GM11168 (cell line): ENCODE measurements around the gene KCNQ2.

Experiments used
- in situ Hi-C: fragments of 300-500 bp; cut with MboI; formaldehyde crosslinking; loops from one replicate; pipeline ENCODE4 v1.12.0; 2022; ENCODE audit warnings: low sequenced_read_pairs; ENCODE audit not compliant: unreplicated experiment

Gene KCNQ2

DNA sequence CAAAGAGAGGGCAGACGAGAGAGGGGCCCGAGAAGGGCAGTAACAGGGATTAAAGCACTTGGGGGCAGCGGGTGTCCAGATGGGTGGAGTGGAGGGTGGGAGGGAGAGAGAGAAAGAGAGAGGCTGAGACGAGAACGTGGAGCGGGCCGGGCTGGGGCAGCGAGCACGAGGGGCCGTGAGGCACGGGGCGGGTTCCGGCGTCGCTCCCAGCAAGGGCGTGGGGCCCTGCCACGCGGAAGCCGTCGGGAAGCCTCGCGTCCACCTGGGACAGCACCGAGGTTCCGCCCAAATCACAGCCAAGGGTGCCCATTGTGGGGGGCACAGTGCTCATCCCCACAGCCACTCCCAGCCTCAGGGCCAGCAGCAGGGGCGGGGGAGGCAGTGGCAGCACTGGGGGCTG, 49.8 kb downstream of the KCNQ2 start:
- in situ Hi-C loops, result no loop called here

DNA sequence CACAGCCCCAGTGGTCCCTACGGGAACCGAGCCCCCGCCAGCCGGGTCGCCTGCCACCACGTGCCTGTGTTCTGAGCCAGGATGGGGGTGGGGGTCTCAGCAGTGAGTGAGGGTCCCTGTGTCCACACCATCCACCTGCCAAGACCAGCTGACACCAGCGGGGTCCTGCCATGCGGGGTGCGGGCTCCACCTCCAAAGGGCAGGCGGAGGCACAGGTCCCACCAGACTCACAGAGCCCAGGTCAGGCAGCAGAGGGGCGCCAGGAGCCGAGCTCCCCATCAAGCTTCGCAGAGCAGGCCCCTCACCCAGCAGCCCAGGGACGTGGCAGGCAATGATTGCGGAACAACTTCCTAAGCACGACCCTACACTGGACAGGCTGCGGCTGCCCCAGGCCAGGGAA, 50.5 kb downstream of the KCNQ2 start:
- in situ Hi-C loops, result no loop called here

- in situ Hi-C loops, result no loop called here
Measured at GRCh38 chr20:63421094-63421692, 51.3 kb downstream of the KCNQ2 start.

DNA sequence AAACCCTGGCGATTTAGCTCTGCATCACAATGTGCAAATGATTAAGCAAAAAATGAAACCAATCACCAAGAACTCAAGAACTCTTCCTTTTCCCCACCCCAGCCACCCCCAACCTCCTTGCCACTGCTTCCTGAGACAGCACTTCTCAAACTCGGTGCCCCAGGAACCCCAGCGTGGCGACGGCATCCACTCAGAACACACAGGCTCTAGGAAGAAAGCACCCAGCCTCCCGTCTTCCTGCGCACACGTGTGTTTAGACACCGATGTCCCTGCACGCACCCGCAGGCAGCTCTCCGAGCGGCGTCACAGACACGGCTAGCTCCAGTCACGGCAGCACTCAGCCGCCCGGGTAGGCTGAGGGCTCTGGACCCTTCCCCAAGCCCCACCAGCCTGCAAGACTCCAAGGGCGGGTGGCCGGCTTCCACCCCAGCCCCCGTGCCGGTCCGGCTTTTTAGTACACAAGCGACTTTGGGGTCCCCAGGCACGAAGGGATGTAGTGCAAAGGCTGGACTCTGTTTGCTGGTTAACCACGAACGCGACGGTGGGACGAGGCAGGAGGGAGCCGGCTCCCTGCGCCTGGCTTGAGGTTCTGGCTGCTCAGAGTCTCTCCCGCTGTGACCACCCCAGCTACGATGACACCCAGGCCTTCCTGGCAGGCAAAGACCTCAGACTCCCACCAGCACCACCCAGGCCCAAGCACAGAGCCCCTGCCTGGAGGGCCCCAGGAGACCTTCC, 51.9 kb downstream of the KCNQ2 start:
- in situ Hi-C loops, result no loop called here

- in situ Hi-C loops, result no loop called here
Measured at GRCh38 chr20:63419299-63419698, 53.2 kb downstream of the KCNQ2 start.

DNA sequence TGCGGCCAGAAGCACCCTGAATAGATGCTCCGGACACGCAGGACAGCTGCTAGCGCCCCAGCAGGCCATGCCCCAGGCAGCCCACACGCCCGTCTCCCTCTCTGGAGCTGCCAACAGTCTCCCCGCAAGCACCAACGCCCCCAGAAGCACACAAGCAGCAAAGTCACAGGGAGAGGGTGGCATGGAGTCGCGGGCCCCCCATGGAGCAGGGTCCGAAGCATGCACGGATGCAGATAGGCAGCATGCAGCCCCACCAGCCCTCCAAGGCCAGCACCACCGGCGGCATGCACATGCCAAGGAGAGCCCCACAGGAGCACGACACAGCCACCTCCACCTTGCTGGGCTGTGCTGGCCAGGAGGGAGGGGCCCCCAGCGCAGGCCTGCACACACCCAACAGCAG, 53.8 kb downstream of the KCNQ2 start:
- in situ Hi-C loops, result no loop called here

DNA sequence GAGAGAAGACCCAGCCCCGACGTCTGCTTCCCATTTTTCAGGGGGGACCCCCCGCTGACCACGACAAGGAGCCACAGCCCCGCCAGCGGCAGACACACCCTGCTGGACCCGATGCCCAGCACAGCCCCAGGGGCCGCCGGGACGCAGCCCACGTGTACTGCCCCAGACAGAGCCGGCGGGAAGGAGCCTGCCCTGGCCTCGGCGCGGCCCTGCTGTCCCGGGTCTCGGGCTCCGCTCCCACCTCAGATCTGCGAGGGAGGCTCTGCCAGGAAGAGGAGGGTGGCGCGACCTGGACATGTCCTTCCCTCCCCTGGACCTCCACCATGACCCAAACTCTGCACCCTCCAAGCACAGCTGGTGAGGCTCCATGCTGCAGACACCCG, 54.7 kb downstream of the KCNQ2 start:
- in situ Hi-C loops, result no loop called here

DNA sequence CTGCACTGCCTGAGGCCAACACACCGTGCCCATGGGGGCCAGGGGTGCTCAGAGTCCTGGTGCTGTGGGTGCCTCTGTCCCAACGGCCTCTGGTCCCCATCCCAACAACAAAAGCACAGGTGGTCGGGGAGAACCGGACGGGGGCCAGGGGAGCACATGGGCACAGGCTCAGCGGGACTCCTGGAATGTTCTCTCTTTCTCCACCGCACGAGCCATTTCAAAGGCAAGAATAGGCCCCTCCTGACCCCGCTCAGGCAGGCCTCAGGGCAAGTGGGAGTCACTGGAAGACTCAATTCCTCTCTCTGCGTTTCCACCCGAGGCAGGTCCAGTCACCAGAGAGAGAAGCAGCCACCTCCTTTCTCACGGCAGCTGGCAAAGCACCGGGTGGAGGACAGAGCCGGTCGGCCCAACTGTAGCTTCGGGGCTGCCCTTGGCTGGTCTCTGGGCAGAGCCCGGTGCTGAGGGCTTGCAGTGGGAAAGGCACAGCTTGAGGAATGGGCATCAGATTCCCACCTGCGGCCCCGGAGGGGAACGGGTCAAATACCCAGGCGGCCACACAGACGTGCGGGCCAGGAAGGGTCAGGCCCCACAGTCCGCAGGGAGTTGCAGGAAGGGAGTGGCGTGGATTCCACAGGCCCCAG, 55.2 kb downstream of the KCNQ2 start:
- in situ Hi-C loops, result no loop called here

DNA sequence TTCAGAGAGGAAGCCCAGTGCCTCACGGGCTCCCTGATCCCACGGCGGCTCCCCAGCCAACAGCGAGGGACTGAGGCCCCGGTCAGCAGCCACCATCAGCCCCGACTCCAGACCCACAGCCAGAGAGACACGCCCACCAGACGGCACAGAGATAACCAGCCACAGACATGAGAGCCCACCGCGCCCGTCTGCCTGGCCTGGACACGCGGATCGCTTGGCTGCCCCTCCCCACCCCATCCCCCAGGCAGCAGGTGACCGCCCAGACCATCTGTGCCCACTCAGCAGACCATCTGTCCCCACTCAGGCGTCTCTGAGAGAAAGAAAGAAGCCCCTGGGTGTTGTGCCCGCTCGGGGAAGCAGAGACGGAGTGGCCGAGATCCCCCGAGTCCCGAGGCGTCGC, 55.8 kb downstream of the KCNQ2 start:
- in situ Hi-C loops, result no loop called here

GRCh38 chr20:63415647-63416391, 56.6 kb downstream of the KCNQ2 start:
- in situ Hi-C loops, result no loop called here

DNA sequence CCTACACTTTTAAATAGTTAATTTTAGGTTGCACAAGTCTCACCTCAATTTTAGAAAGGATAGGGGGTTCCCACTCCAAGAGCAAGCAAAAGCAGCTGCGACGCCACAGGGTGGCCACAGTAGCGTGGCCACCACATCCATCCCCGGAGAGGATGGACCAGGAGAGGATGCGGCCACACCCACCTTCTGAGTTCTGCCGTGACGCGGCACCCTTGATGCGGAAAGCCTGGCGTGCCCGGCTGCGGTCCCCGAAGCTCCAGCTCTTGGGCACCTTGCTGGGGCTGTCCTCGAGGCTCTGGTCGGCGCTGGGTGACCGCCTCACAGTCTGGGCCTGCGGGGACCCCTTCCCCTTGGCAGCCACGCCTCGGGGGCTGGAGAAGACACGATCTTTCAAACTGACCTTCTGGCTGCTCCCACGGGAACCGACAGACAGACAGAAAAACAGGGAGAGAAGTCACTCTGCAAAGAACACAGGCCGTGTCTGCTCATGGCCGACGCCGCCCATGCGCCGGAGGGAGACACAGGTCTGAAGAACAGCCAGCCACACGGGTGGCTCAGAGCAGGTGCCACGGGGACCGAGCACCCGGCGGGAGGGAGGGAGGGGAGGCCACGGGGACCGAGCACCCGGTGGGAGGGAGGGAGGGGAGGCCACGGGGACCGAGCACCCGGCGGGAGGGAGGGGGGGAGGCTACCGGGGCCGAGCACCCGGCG, 57.6 kb downstream of the KCNQ2 start:
- in situ Hi-C loops, result no loop called here

- in situ Hi-C loops, result no loop called here
Measured at GRCh38 chr20:63413963-63414684, 58.3 kb downstream of the KCNQ2 start.

DNA sequence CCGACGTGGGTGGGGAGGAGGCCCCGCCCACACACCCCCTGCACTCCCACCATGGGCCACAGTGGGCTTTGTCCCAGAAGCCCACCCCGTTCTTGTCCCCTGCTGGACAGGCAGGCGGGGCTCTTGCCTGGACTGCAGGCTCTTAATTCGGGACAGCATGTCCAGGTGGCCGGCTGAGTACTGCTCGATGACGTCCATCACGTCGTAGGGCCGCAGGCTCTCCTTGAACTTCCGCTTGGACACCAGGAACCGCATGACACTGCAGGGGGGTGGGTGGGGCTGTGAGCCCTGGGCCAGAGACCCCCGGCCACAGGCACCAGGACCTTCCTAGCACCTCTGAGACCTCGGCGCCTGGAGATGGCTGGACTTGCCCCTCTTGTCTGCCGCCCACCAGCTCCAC, 59.1 kb downstream of the KCNQ2 start:
- in situ Hi-C loops, result no loop called here

DNA sequence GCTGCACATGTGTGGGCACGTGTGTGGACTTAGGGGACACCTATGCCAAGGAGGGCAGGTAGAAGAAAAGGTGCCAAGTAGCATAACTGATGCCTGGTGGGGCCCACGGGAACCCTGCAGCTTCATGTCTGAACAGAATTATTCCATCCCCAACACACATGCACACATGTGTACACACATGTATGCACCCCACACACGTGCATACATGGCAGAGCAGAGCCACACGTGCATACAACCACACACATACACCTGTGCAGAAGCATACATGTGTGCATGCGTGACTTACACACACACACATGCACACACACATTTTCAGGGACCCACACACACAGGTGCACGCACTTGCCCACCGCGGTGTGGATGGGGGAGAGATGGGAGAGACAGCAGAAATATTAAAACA, 59.6 kb downstream of the KCNQ2 start:
- in situ Hi-C loops, result no loop called here

GRCh38 chr20:63411898-63412631, 60.4 kb downstream of the KCNQ2 start:
- in situ Hi-C loops, result no loop called here

- in situ Hi-C loops, result no loop called here
Measured at GRCh38 chr20:63411151-63411897, 61.1 kb downstream of the KCNQ2 start.

DNA sequence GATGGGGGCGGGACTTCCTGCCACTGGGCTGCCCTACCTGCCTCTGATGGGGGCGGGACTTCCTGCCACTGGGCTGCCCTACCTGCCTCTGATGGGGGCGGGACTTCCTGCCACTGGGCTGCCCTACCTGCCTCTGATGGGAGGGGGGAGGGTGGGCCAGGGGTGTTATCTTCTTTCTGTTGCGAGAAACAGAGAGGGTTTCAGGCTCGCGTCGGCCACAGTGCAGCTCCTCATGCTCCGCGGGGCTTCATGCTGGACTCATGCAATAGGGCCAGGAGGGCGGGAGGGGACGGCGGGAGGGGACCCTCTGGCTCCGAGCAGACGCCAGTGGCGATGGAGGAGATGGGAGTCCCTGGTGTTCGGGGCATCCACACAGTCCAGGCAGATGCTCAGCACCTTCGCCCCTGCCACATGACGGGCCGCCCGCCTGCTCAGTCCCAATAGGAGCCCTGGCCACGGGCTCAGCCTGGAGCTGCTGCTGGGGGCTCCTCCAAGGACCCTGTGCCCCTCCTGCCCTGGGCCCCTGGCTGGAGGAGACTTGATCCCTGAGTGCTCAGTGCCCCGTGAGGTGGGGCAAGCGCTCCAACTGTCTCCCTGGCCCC, 62.5 kb downstream of the KCNQ2 start:
- in situ Hi-C loops, result no loop called here
